Neural cell (in vitro differentiated cells): ENCODE data around the gene S100A13. TPM values are rescaled to one million over a fixed set of nuclear protein-coding genes. Genes with fewer than 3 reads are reported as not detected.
"Not testable (repeated sequence)": the region's sequence is repeated elsewhere in the genome, so short reads cannot be mapped to it uniquely, and the experiment has no call there.

Source experiments
- H2AFZ ChIP-seq: fragments of 200-600, 300-800 bp; sonication (generic), shearing (Covaris generic); 2 replicates; pipeline ENCODE4 v1.6.0; 2014; ENCODE audit warnings: low read depth, mild to moderate bottlenecking, antibody characterized with exemption, low read length, moderate library complexity
- H3F3A ChIP-seq: fragments of 200-600 bp; shearing (Covaris generic); 2 replicates; pipeline ENCODE4 v1.6.1; 2016; ENCODE audit warnings: mild to moderate bottlenecking, moderate library complexity, mixed read lengths, antibody characterized with exemption, low read length; ENCODE audit not compliant: insufficient read depth, poor library complexity, severe bottlenecking
- H3K27ac ChIP-seq: fragments of 200-600, 300-800 bp; sonication (generic), shearing (Covaris generic); 2 replicates; pipeline ENCODE4 v1.5.1; 2014; ENCODE audit warnings: mild to moderate bottlenecking, low read length, moderate library complexity
- H3K27me3 ChIP-seq: fragments of 300-800, 200-600 bp; sonication (generic), shearing (Covaris generic); 2 replicates; pipeline ENCODE4 v1.6.0; 2014; ENCODE audit warnings: mild to moderate bottlenecking, low read depth, low read length, moderate library complexity; ENCODE audit not compliant: insufficient read depth
- H3K36me3 ChIP-seq: fragments of 300-800, 200-600 bp; sonication (generic), shearing (Covaris generic); 2 replicates; pipeline ENCODE4 v1.5.1; 2014; ENCODE audit warnings: mild to moderate bottlenecking, antibody characterized with exemption, low read length, moderate library complexity; ENCODE audit not compliant: insufficient read depth
- H3K4me2 ChIP-seq: fragments of 300-800, 200-600 bp; sonication (generic), shearing (Covaris generic); 2 replicates; pipeline ENCODE4 v1.6.0; 2014; ENCODE audit warnings: mild to moderate bottlenecking, low read length
- H3K4me3 ChIP-seq: fragments of 300-800, 200-600 bp; sonication (generic), shearing (Covaris generic); 2 replicates; pipeline ENCODE4 v1.5.1; 2014; ENCODE audit warnings: mild to moderate bottlenecking, low read length, moderate library complexity
- H3K79me2 ChIP-seq: fragments of 200-600 bp; shearing (Covaris generic); replicated peaks from 2 replicates; pipeline ENCODE4 v1.6.0; 2014; ENCODE audit warnings: mild to moderate bottlenecking, low read length, moderate library complexity; ENCODE audit not compliant: insufficient read depth
- H3K9ac ChIP-seq: fragments of 300-800, 200-600 bp; sonication (generic), shearing (Covaris generic); 2 replicates; pipeline ENCODE4 v1.6.1; 2016; ENCODE audit warnings: mild to moderate bottlenecking, low read length, mixed read lengths
- H3K9me2 ChIP-seq: fragments of 200-600 bp; shearing (Covaris generic); 2 replicates; pipeline ENCODE4 v1.6.1; 2016; ENCODE audit warnings: mild to moderate bottlenecking, low read length, mixed read lengths; ENCODE audit not compliant: insufficient read depth
- H3K9me3 ChIP-seq: fragments of 200-600, 300-800 bp; sonication (generic), shearing (Covaris generic); 2 replicates; pipeline ENCODE4 v1.6.1; 2016; ENCODE audit warnings: mild to moderate bottlenecking, mixed run types, low read length, moderate library complexity, mixed read lengths
- H4K20me1 ChIP-seq: fragments of 200-600 bp; shearing (Covaris generic); 2 replicates; pipeline ENCODE4 v1.6.1; 2016; ENCODE audit warnings: mild to moderate bottlenecking, mixed run types; ENCODE audit not compliant: insufficient read depth
- EP300 ChIP-seq: fragments of 450-650 bp; conservative IDR thresholded peaks from 2 replicates; pipeline ENCODE4 v1.6.1; 2014; ENCODE audit warnings: antibody characterized with exemption, mild to moderate bottlenecking, moderate library complexity; ENCODE audit not compliant: poor library complexity, severe bottlenecking
- EZH2 ChIP-seq: fragments of 200-600, 300-800 bp; shearing (Covaris generic), sonication (generic); IDR thresholded peaks from 2 replicates; pipeline ENCODE4 v1.6.1; 2014; ENCODE audit warnings: antibody characterized with exemption, low read length, borderline replicate concordance, mild to moderate bottlenecking; ENCODE audit not compliant: insufficient read depth, poor library complexity, severe bottlenecking
- MXI1 ChIP-seq: fragments of 450-650 bp; conservative IDR thresholded peaks from 2 replicates; pipeline ENCODE4 v1.6.1; 2014; ENCODE audit warnings: antibody characterized with exemption, mild to moderate bottlenecking; ENCODE audit not compliant: poor library complexity, severe bottlenecking
- POLR2AphosphoS5 ChIP-seq: IDR thresholded peaks from 2 replicates; pipeline ENCODE4 v1.6.1; 2012
- RAD21 ChIP-seq: fragments of 450-650 bp; conservative IDR thresholded peaks from 2 replicates; pipeline ENCODE4 v1.6.1; 2014; ENCODE audit warnings: antibody characterized with exemption, mild to moderate bottlenecking, moderate library complexity
- SMC3 ChIP-seq: fragments of 450-650 bp; conservative IDR thresholded peaks from 2 replicates; pipeline ENCODE4 v1.6.1; 2014; ENCODE audit warnings: antibody characterized with exemption, mild to moderate bottlenecking, moderate library complexity; ENCODE audit not compliant: poor library complexity
- TAF1 ChIP-seq: IDR thresholded peaks from 2 replicates; pipeline ENCODE4 v1.6.1; 2012; ENCODE audit warnings: low read depth
- polyA plus RNA-seq: library from polyadenylated mRNA; depleted of rRNA; stranded (reverse); fragments of >200 nt; gene quantifications from 2 replicates; pipeline ENCODE4 v1.2.3, GENCODE V29; 2014
- TF ChIP-seq, protein P1 (sequence below): IDR thresholded peaks from 2 replicates; pipeline ENCODE4 v1.6.1; 2012; ENCODE audit warnings: borderline replicate concordance
- TF ChIP-seq, protein P2 (sequence below): fragments of 450-650 bp; IDR thresholded peaks from 2 replicates; pipeline ENCODE4 v1.5.1; 2014; ENCODE audit warnings: antibody characterized with exemption, mild to moderate bottlenecking, moderate library complexity; ENCODE audit not compliant: poor library complexity, severe bottlenecking

Gene S100A13
- polyA plus RNA-seq, 1 donor from 2014 or later, result 2.1 TPM

DNA sequence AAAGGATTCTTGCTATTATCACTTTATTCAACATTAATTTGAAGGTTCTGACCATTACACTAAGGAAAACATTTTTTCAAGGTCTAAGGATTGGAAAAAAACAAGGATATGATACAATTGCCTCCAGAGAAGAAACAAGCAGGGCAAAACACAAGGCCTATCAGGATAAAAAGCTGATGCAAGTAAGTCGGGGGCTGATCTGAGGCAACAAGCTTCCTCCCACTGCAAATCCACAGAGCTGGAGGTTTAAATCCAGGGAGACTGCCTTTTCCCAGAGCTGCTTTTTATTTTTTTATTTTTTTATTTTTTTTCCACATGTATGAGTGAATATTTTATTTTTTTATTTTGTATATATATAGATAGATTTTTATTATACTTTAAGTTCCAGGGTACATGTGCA is 42.3 kb downstream of the S100A13 start:
- H3K4me2 ChIP-seq, result no peak overlapping the region
- H3K27ac ChIP-seq, result no peak overlapping the region
- H3K9me3 ChIP-seq, result no peaks in the 10 kb centered on the region
- H3K4me3 ChIP-seq, result no peak overlapping the region
- no peaks in the 10 kb centered on the region for H3K79me2 ChIP-seq
- H3K9me2 ChIP-seq, result no peaks in the 10 kb centered on the region
- H3F3A ChIP-seq, result no peaks in the 10 kb centered on the region
- no peak overlapping the region for H3K9ac ChIP-seq
- H3K27me3 ChIP-seq, result no peaks in the 10 kb centered on the region
- no peaks in the 10 kb centered on the region for H3K36me3 ChIP-seq
- no peak overlapping the region for H2AFZ ChIP-seq
- TF ChIP-seq, protein P1, sequence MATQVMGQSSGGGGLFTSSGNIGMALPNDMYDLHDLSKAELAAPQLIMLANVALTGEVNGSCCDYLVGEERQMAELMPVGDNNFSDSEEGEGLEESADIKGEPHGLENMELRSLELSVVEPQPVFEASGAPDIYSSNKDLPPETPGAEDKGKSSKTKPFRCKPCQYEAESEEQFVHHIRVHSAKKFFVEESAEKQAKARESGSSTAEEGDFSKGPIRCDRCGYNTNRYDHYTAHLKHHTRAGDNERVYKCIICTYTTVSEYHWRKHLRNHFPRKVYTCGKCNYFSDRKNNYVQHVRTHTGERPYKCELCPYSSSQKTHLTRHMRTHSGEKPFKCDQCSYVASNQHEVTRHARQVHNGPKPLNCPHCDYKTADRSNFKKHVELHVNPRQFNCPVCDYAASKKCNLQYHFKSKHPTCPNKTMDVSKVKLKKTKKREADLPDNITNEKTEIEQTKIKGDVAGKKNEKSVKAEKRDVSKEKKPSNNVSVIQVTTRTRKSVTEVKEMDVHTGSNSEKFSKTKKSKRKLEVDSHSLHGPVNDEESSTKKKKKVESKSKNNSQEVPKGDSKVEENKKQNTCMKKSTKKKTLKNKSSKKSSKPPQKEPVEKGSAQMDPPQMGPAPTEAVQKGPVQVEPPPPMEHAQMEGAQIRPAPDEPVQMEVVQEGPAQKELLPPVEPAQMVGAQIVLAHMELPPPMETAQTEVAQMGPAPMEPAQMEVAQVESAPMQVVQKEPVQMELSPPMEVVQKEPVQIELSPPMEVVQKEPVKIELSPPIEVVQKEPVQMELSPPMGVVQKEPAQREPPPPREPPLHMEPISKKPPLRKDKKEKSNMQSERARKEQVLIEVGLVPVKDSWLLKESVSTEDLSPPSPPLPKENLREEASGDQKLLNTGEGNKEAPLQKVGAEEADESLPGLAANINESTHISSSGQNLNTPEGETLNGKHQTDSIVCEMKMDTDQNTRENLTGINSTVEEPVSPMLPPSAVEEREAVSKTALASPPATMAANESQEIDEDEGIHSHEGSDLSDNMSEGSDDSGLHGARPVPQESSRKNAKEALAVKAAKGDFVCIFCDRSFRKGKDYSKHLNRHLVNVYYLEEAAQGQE, result no peak
- no peak for TF ChIP-seq RAD21
- TF ChIP-seq, protein P2, sequence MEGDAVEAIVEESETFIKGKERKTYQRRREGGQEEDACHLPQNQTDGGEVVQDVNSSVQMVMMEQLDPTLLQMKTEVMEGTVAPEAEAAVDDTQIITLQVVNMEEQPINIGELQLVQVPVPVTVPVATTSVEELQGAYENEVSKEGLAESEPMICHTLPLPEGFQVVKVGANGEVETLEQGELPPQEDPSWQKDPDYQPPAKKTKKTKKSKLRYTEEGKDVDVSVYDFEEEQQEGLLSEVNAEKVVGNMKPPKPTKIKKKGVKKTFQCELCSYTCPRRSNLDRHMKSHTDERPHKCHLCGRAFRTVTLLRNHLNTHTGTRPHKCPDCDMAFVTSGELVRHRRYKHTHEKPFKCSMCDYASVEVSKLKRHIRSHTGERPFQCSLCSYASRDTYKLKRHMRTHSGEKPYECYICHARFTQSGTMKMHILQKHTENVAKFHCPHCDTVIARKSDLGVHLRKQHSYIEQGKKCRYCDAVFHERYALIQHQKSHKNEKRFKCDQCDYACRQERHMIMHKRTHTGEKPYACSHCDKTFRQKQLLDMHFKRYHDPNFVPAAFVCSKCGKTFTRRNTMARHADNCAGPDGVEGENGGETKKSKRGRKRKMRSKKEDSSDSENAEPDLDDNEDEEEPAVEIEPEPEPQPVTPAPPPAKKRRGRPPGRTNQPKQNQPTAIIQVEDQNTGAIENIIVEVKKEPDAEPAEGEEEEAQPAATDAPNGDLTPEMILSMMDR, result no peak
- no peak for TF ChIP-seq TAF1
- TF ChIP-seq EZH2, result no peak
- TF ChIP-seq SMC3, result no peak
- TF ChIP-seq POLR2AphosphoS5, result no peak
- TF ChIP-seq MXI1, result no peak
- no peak for TF ChIP-seq EP300
- H4K20me1 ChIP-seq, result no peaks in the 10 kb centered on the region

GRCh38 chr1:153583976-153584375 is 43.3 kb downstream of the S100A13 start:
- Histone ChIP-seq H3K9ac (no peak overlapping the region), H3F3A (no peaks in the 10 kb centered on the region), H3K9me3 (no peaks in the 10 kb centered on the region), H3K79me2 (no peaks in the 10 kb centered on the region), H3K4me2 (no peak overlapping the region), H4K20me1 (no peaks in the 10 kb centered on the region), H3K36me3 (no peaks in the 10 kb centered on the region), H2AFZ (no peak overlapping the region), H3K9me2 (no peaks in the 10 kb centered on the region), H3K27me3 (no peaks in the 10 kb centered on the region), H3K27ac (no peak overlapping the region), H3K4me3 (no peak overlapping the region)
- TF ChIP-seq, protein P2, result no peak
- TF ChIP-seq RAD21 (no peak), EP300 (no peak)
- TF ChIP-seq, protein P1, result no peak

GRCh38 chr1:153583514-153583913 is 43.8 kb downstream of the S100A13 start:
- H3K9me3 ChIP-seq, H2AFZ ChIP-seq, H3K27ac ChIP-seq, H3K4me2 ChIP-seq, H3K36me3 ChIP-seq, H4K20me1 ChIP-seq, H3K4me3 ChIP-seq, H3K9me2 ChIP-seq, H3K9ac ChIP-seq, H3K79me2 ChIP-seq, H3F3A ChIP-seq, H3K27me3 ChIP-seq: not testable (repeated sequence)
